ENCODE data around the gene PDPN. TPM values are rescaled to one million over a fixed set of nuclear protein-coding genes. Genes with fewer than 3 reads are reported as not detected.

Gene PDPN
- total and polyA plus RNA-seq, 2 of the 13 experiments (the other 11 are each of a cell fraction or from before 2014, with no cell fraction given) = not detected

- TF ChIP-seq FOXC1 (CRISPR knock-in tag; IDR thresholded peaks at IDR 0.05; ENCODE audit: borderline replicate concordance) (no peak), ZBTB8A (CRISPR knock-in tag; IDR thresholded peaks at IDR 0.05; ENCODE audit: borderline replicate concordance, low read depth) (no peak), HDAC2 (CRISPR knock-in tag; IDR thresholded peaks at IDR 0.05) (no peak), TOPORS (CRISPR knock-in tag; IDR thresholded peaks at IDR 0.05) (no peak)
These were observed 21.1 kb downstream of the PDPN start (continued) for GRCh38 chr1:13604721-13605120.

- Histone ChIP-seq H3K9me3 (ENCODE audit: low read length) (no peaks in the 10 kb centered on the region), H3K27me3 (ENCODE audit: control insufficient read depth in 1 of 2, insufficient read depth in 2 of 2, low read length in 2 of 2) (peaks cover 0 to 14% of the 10 kb centered on the region in 2 experiments; a peak in 1 of 5 replicates), H3K79me2 (ENCODE audit: insufficient read depth, low read length) (no peaks in the 10 kb centered on the region), H2AFZ (ENCODE audit: low read length) (no peak overlapping the region), H4K20me1 (ENCODE audit: insufficient read depth, low read length) (no peaks in the 10 kb centered on the region), H3K4me3 (replicated peaks in 1 of 3; ENCODE audit: insufficient read depth in 1 of 3, low read depth in 2 of 3, low read length in 3 of 3) (no peak overlapping the region), H3K4me2 (ENCODE audit: low read depth, low read length) (no peak overlapping the region), H3K36me3 (replicated peaks in 1 of 2; ENCODE audit: control insufficient read depth in 1 of 2, insufficient read depth in 2 of 2, low read length in 2 of 2) (no peaks in the 10 kb centered on the region), H3K27ac (ENCODE audit: extremely low read length, insufficient read depth, low read length) (no peak overlapping the region), H3K9ac (ENCODE audit: insufficient read depth, low read depth, low read length) (no peak overlapping the region), H3K4me1 (ENCODE audit: insufficient read depth, low read length) (no peaks in the 10 kb centered on the region)
- no TSS peak for BruUV-seq (replicated peaks)
- FAIRE-seq (no peak), ATAC-seq (no peak), DNase-seq (ENCODE audit: low spot score) (no peak)
- CTCF ChIA-PET (ENCODE audit: low intra/inter-chr PET ratio, low total read pairs) = no interaction called here
- in situ Hi-C loops (cut with HindIII; ENCODE audit: extremely low pct_ligation_motif_present, low pct_unique_long_range_greater_than_20kb) (no loop called here), intact Hi-C loops (cut with micrococcal nuclease; ENCODE audit: unreplicated experiment) (no loop called here)
- POLR2A ChIA-PET = no interaction called here
- WGBS (ENCODE audit: low lambda C conversion rate) = 7% methylated on average over 1 of the region's 1 CpG
- TF ChIP-seq ATF1 (CRISPR knock-in tag; IDR thresholded peaks at IDR 0.05) = no peak
- no peak for TF ChIP-seq RFXANK (CRISPR knock-in tag; IDR thresholded peaks at IDR 0.05)
- no peak for TF ChIP-seq DNMT1 (CRISPR knock-in tag; IDR thresholded peaks at IDR 0.05)
- no peak for TF ChIP-seq SMAD3 (CRISPR knock-in tag; IDR thresholded peaks at IDR 0.05)
- no peak for TF ChIP-seq ZBTB46 (CRISPR knock-in tag; IDR thresholded peaks at IDR 0.05; ENCODE audit: borderline replicate concordance)
- no peak for TF ChIP-seq PBX3 (CRISPR knock-in tag; IDR thresholded peaks at IDR 0.05; ENCODE audit: borderline replicate concordance)
- no peak for TF ChIP-seq ZNF724P (CRISPR knock-in tag; IDR thresholded peaks at IDR 0.05; ENCODE audit: borderline replicate concordance)
- no peak for TF ChIP-seq ZNF546 (CRISPR knock-in tag; conservative IDR thresholded peaks at IDR 0.05)
- TF ChIP-seq DZIP1 (CRISPR knock-in tag; IDR thresholded peaks at IDR 0.05) = no peak
- TF ChIP-seq ZNF574 (CRISPR knock-in tag; IDR thresholded peaks at IDR 0.05) = no peak
- no peak for TF ChIP-seq SUZ12 (IDR thresholded peaks at IDR 0.05; ENCODE audit: low read depth, low read length)
These were observed 21.5 kb downstream of the PDPN start for GRCh38 chr1:13605159-13605558.
